HCT116 (cell line): Measurements from ENCODE around the gene SELENOM.
"Not testable (repeated sequence)": the region's sequence is repeated elsewhere in the genome, so short reads cannot be mapped to it uniquely, and the experiment has no call there.

Experiments
- JUND ChIP-seq: IDR thresholded peaks from 2 replicates; pipeline ENCODE4 v1.6.1; 2012
- POLR2AphosphoS5 ChIP-seq: IDR thresholded peaks from 2 replicates; pipeline ENCODE4 v1.6.1; 2011; ENCODE audit warnings: mild to moderate bottlenecking, low read depth, low read length, moderate library complexity
- ZFX ChIP-seq: fragments of 450-650 bp; IDR thresholded peaks from 2 replicates; pipeline ENCODE4 v1.6.1; 2017
- TF ChIP-seq, protein P1 (sequence below), 3 experiments: fragments of 200-600 bp in 1 of 3; sonication (generic) in 1 of 3; IDR thresholded peaks in 2 of 3; conservative IDR thresholded peaks in 1 of 3; 2 replicates each; pipeline ENCODE4 v1.5.1; 2012 to 2017; ENCODE audit warnings: low read depth in 2 of 3, low read length in 2 of 3, antibody characterized with exemption in 1 of 3, borderline replicate concordance in 1 of 3, control low read depth in 1 of 3, mild to moderate bottlenecking in 1 of 3, mixed read lengths in 1 of 3, mixed run types in 1 of 3, moderate library complexity in 1 of 3; ENCODE audit not compliant: insufficient read depth in 1 of 3
- TF ChIP-seq, protein P2 (sequence below): IDR thresholded peaks from 2 replicates; pipeline ENCODE4 v1.6.1; 2012

DNA sequence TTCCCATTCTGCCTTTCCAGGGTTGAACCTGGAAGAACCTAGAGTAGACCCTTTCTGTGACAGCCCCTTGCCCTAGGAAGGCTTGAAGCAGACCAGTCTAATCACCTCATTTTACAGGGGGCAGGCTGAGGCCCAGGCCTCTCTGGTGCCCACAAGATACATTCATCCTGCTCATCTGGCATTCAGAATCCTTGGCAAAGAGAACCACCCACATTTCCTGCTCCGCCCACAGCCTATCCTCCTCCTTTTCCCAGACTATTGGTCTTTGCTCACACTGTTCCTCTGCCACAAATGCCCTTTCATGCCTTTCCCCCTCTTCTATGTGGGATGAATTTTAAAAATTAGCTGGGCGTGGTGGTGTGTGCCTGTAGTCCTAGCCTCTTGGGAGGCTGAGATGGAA, 29.0 kb downstream of the SELENOM start:
- TF ChIP-seq JUND, POLR2AphosphoS5, ZFX: not testable (repeated sequence)
- TF ChIP-seq, protein P1, sequence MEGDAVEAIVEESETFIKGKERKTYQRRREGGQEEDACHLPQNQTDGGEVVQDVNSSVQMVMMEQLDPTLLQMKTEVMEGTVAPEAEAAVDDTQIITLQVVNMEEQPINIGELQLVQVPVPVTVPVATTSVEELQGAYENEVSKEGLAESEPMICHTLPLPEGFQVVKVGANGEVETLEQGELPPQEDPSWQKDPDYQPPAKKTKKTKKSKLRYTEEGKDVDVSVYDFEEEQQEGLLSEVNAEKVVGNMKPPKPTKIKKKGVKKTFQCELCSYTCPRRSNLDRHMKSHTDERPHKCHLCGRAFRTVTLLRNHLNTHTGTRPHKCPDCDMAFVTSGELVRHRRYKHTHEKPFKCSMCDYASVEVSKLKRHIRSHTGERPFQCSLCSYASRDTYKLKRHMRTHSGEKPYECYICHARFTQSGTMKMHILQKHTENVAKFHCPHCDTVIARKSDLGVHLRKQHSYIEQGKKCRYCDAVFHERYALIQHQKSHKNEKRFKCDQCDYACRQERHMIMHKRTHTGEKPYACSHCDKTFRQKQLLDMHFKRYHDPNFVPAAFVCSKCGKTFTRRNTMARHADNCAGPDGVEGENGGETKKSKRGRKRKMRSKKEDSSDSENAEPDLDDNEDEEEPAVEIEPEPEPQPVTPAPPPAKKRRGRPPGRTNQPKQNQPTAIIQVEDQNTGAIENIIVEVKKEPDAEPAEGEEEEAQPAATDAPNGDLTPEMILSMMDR (IDR thresholded peaks at IDR 0.05 in 2 of 3, conservative IDR thresholded peaks at IDR 0.05 in 1 of 3; ENCODE audit: borderline replicate concordance in 1 of 3, insufficient read depth in 1 of 3, low read depth in 2 of 3, low read length in 2 of 3), result not testable (repeated sequence)
- TF ChIP-seq, protein P2, sequence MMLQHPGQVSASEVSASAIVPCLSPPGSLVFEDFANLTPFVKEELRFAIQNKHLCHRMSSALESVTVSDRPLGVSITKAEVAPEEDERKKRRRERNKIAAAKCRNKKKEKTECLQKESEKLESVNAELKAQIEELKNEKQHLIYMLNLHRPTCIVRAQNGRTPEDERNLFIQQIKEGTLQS, result not testable (repeated sequence)
